Amygdala (tissue), 56 donors: Measurements from ENCODE around the gene HEG1.
A peak's percentile ranks its signal among the peaks of the same experiment; 100 is the strongest.

ENCODE experiments used
- DNase-seq, 56 donors: peaks; one replicate each; lab custom pipeline; 2025; lab: John Stamatoyannopoulos, UW

The HEG1 gene

GRCh38 chr3:124995460-124995994, 60.3 kb downstream of the HEG1 start:
- DNase-seq = peak in 50 of 56 donors; percentile 5 to 81 (median 40)

GRCh38 chr3:124993466-124993865, 62.3 kb downstream of the HEG1 start:
- DNase-seq = no peak

- no peak for DNase-seq
Observed at GRCh38 chr3:124992041-124992440, 63.8 kb downstream of the HEG1 start.

- peak in 1 of 56 donors; percentile 21 for DNase-seq
Observed at GRCh38 chr3:124986192-124987143, 69.3 kb downstream of the HEG1 start.

GRCh38 chr3:124985349-124985748, 70.4 kb downstream of the HEG1 start:
- DNase-seq = no peak

GRCh38 chr3:124984754-124985153, 71.0 kb downstream of the HEG1 start:
- no peak for DNase-seq

- no peak for DNase-seq
Observed at GRCh38 chr3:124982855-124983254, 72.9 kb downstream of the HEG1 start.

GRCh38 chr3:124981472-124981871, 74.3 kb downstream of the HEG1 start:
- DNase-seq = no peak

GRCh38 chr3:124978627-124979026, 77.2 kb downstream of the HEG1 start:
- no peak for DNase-seq

GRCh38 chr3:124976383-124976782, 79.4 kb downstream of the HEG1 start:
- DNase-seq = no peak

- DNase-seq = no peak
Observed at GRCh38 chr3:124974691-124975090, 81.1 kb downstream of the HEG1 start.

GRCh38 chr3:124973290-124973689, 82.5 kb downstream of the HEG1 start:
- DNase-seq = no peak

GRCh38 chr3:124972457-124972856, 83.3 kb downstream of the HEG1 start:
- no peak for DNase-seq

- DNase-seq = peak in 8 of 56 donors; percentile 4 to 35 (median 18)
Observed at GRCh38 chr3:124969963-124970722, 85.7 kb downstream of the HEG1 start.

GRCh38 chr3:124969190-124969589, 86.6 kb downstream of the HEG1 start:
- DNase-seq = no peak

GRCh38 chr3:124967964-124968363, 87.8 kb downstream of the HEG1 start:
- no peak for DNase-seq

- DNase-seq = no peak
Observed at GRCh38 chr3:124966521-124967445, 89.0 kb downstream of the HEG1 start.

- DNase-seq = no peak
Observed at GRCh38 chr3:124965413-124965812, 90.4 kb downstream of the HEG1 start.

GRCh38 chr3:124964387-124964786, 91.4 kb downstream of the HEG1 start:
- no peak for DNase-seq

- DNase-seq = no peak
Observed at GRCh38 chr3:124963755-124964154, 92.0 kb downstream of the HEG1 start.
